Fibroblast of skin of abdomen (primary cell): ENCODE data around the gene SLC37A2.

Source experiments
- DNase-seq: peaks from one replicate; pipeline ENCODE4 v3.0.0-alpha.2; 2013

The SLC37A2 gene

GRCh38 chr11:125071435-125071834 lies 8.3 kb downstream of the SLC37A2 start:
- DNase-seq: no peak

- no peak for DNase-seq
Observed at GRCh38 chr11:125071846-125072217, 8.7 kb downstream of the SLC37A2 start.

GRCh38 chr11:125072218-125072960 lies 9.3 kb downstream of the SLC37A2 start:
- DNase-seq: no peak

- DNase-seq: no peak
Observed at GRCh38 chr11:125072961-125073590, 10.0 kb downstream of the SLC37A2 start.

GRCh38 chr11:125073616-125074483 lies 10.7 kb downstream of the SLC37A2 start:
- no peak for DNase-seq

GRCh38 chr11:125074511-125075241 lies 11.6 kb downstream of the SLC37A2 start:
- DNase-seq: no peak

- no peak for DNase-seq
Observed at GRCh38 chr11:125075242-125075625, 12.1 kb downstream of the SLC37A2 start.

GRCh38 chr11:125075900-125076317 lies 12.8 kb downstream of the SLC37A2 start:
- DNase-seq: no peak

GRCh38 chr11:125076378-125076945 lies 13.4 kb downstream of the SLC37A2 start:
- DNase-seq: no peak

- DNase-seq: no peak
Observed at GRCh38 chr11:125078016-125078415, 14.9 kb downstream of the SLC37A2 start.

GRCh38 chr11:125078516-125079140 lies 15.5 kb downstream of the SLC37A2 start:
- DNase-seq: no peak

GRCh38 chr11:125079151-125079877 lies 16.2 kb downstream of the SLC37A2 start:
- DNase-seq: no peak

- DNase-seq: no peak
Observed at GRCh38 chr11:125079878-125080530, 16.9 kb downstream of the SLC37A2 start.

- no peak for DNase-seq
Observed at GRCh38 chr11:125080531-125080911, 17.4 kb downstream of the SLC37A2 start.

- DNase-seq: no peak
Observed at GRCh38 chr11:125081098-125081798, 18.1 kb downstream of the SLC37A2 start.

- no peak for DNase-seq
Observed at GRCh38 chr11:125082040-125082439, 18.9 kb downstream of the SLC37A2 start.

GRCh38 chr11:125082611-125083311 lies 19.7 kb downstream of the SLC37A2 start:
- DNase-seq: peak; percentile 35

GRCh38 chr11:125083312-125084056 lies 20.4 kb downstream of the SLC37A2 start:
- no peak for DNase-seq

- no peak for DNase-seq
Observed at GRCh38 chr11:125084057-125084416, 20.9 kb downstream of the SLC37A2 start.
